ENCODE data around the gene TIE1. TPM values are rescaled to one million over a fixed set of nuclear protein-coding genes. Genes with fewer than 3 reads are reported as not detected.
A peak's percentile ranks its signal among the peaks of the same experiment; 100 is the strongest.

The TIE1 gene
- total and polyA plus RNA-seq, 9 of the 15 experiments (the other 6 are each of a cell fraction or from before 2014, with no cell fraction given) = 0.07 to 0.49 (median 0.14) TPM; not detected in 4

- Histone ChIP-seq H3K4me2 (ENCODE audit: insufficient read depth, low read length) (no peak overlapping the region), H3K36me3 (ENCODE audit: control insufficient read depth, insufficient read depth, low read length) (no peaks in the 10 kb centered on the region), H4K20me1 (replicated peaks; ENCODE audit: control insufficient read depth, insufficient read depth, low read length) (no peaks in the 10 kb centered on the region), H3K9me3 (replicated peaks; ENCODE audit: control insufficient read depth, insufficient read depth, low read depth, low read length) (no peaks in the 10 kb centered on the region), H3K27me3 (ENCODE audit: control insufficient read depth in 2 of 2, insufficient read depth in 2 of 2, low read length in 2 of 2) (peaks cover 27 to 40% of the 10 kb centered on the region in 2 experiments), H3K27ac (ENCODE audit: extremely low read depth, low read depth, low read length) (no peak overlapping the region), H3K9ac (ENCODE audit: insufficient read depth in 1 of 2, low read depth in 2 of 2, low read length in 2 of 2) (no peak overlapping the region), H3K4me3 (no peak overlapping the region), H3K4me1 (replicated peaks in 1 of 2; ENCODE audit: control insufficient read depth in 2 of 2, insufficient read depth in 2 of 2, low read length in 2 of 2) (peaks cover 3 to 5% of the 10 kb centered on the region in 2 experiments; a peak in 2 of 5 replicates), H3K79me2 (ENCODE audit: control insufficient read depth, insufficient read depth, low read length) (no peaks in the 10 kb centered on the region), H2AFZ (ENCODE audit: low read depth, low read length) (no peak overlapping the region), H3K9me1 (ENCODE audit: control insufficient read depth, insufficient read depth, low read length) (no peaks in the 10 kb centered on the region)
- intact Hi-C loops (cut with micrococcal nuclease) (no loop called here), in situ Hi-C loops (cut with MboI) (no loop called here)
- ChIA-PET CTCF (ENCODE audit: low intra/inter-chr PET ratio) (no interaction called here), POLR2A (interaction anchor here (0.7 kb wide), 1 partner anchor 24 kb away, joined by 3 read pairs; no protein-coding TSS in a partner anchor)
- no peak for FAIRE-seq
- WGBS (ENCODE audit: insufficient coverage, low coverage, missing lambda C conversion rate) = 2% methylated on average over 4 of the region's 4 CpGs
- TF ChIP-seq ZNF644 (tag; IDR thresholded peaks at IDR 0.05; ENCODE audit: low read depth) = no peak
- TF ChIP-seq EZH2 (IDR thresholded peaks at IDR 0.05; ENCODE audit: borderline replicate concordance, low read depth, low read length) = 0 out of 2 replicates have a peak, but pooled peaks have one; percentile 47
- no peak for DNase-seq (ENCODE audit: extremely low read depth in 1 of 4, low spot score in 3 of 4)
- no TSS peak for BruUV-seq (replicated peaks)
- ATAC-seq = no peak
Observed at GRCh38 chr1:43265431-43265830, 35.4 kb upstream of the TIE1 start.

GRCh38 chr1:43266881-43267280 is 33.9 kb upstream of the TIE1 start:
- Histone ChIP-seq H3K27me3 (ENCODE audit: control insufficient read depth in 2 of 2, insufficient read depth in 2 of 2, low read length in 2 of 2) (peaks cover 29 to 40% of the 10 kb centered on the region in 2 experiments), H3K4me2 (ENCODE audit: insufficient read depth, low read length) (no peak overlapping the region), H3K36me3 (ENCODE audit: control insufficient read depth, insufficient read depth, low read length) (no peaks in the 10 kb centered on the region), H3K27ac (ENCODE audit: extremely low read depth, low read depth, low read length) (no peak overlapping the region), H3K79me2 (ENCODE audit: control insufficient read depth, insufficient read depth, low read length) (no peaks in the 10 kb centered on the region), H3K9me3 (replicated peaks; ENCODE audit: control insufficient read depth, insufficient read depth, low read depth, low read length) (no peaks in the 10 kb centered on the region), H2AFZ (ENCODE audit: low read depth, low read length) (no peak overlapping the region), H3K9me1 (ENCODE audit: control insufficient read depth, insufficient read depth, low read length) (no peaks in the 10 kb centered on the region), H3K4me3 (no peak overlapping the region), H3K4me1 (replicated peaks in 1 of 2; ENCODE audit: control insufficient read depth in 2 of 2, insufficient read depth in 2 of 2, low read length in 2 of 2) (peaks cover 8 to 9% of the 10 kb centered on the region in 2 experiments; a peak in 3 of 5 replicates), H4K20me1 (replicated peaks; ENCODE audit: control insufficient read depth, insufficient read depth, low read length) (no peaks in the 10 kb centered on the region), H3K9ac (ENCODE audit: insufficient read depth in 1 of 2, low read depth in 2 of 2, low read length in 2 of 2) (no peak overlapping the region)
- no TSS peak for BruUV-seq (replicated peaks)
- DNase-seq (ENCODE audit: extremely low read depth in 1 of 4, low spot score in 3 of 4) (no peak), FAIRE-seq (no peak), ATAC-seq (no peak)
- intact Hi-C loops (cut with micrococcal nuclease) = no loop called here
- in situ Hi-C loops (cut with MboI) = no loop called here
- CTCF ChIA-PET (ENCODE audit: low intra/inter-chr PET ratio) = no interaction called here
- POLR2A ChIA-PET = no interaction called here
- WGBS (ENCODE audit: insufficient coverage, low coverage, missing lambda C conversion rate) = 4% methylated on average over 1 of the region's 1 CpG
- peak; percentile 17 for TF ChIP-seq RBM25 (IDR thresholded peaks at IDR 0.05; ENCODE audit: low read depth, low read length, severe bottlenecking)
- no peak for TF ChIP-seq KAT7 (CRISPR knock-in tag; IDR thresholded peaks at IDR 0.05; ENCODE audit: borderline replicate concordance)
- TF ChIP-seq RNF2 (IDR thresholded peaks at IDR 0.05) = no peak
- TF ChIP-seq ZNF253 (CRISPR knock-in tag; conservative IDR thresholded peaks at IDR 0.05) = no peak
- no peak for TF ChIP-seq SFPQ (IDR thresholded peaks at IDR 0.05; ENCODE audit: low read depth, low read length)
- TF ChIP-seq NR3C1 (CRISPR knock-in tag; IDR thresholded peaks at IDR 0.05) = no peak
- TF ChIP-seq FUS (optimal IDR thresholded peaks at IDR 0.05; ENCODE audit: low read depth, low read length) = no peak
- no peak for TF ChIP-seq HDAC8 (tag; IDR thresholded peaks at IDR 0.05)
- no peak for TF ChIP-seq KAT2B (IDR thresholded peaks at IDR 0.05; ENCODE audit: low read depth, low read length)
- TF ChIP-seq RUNX1 (IDR thresholded peaks at IDR 0.05; ENCODE audit: low read depth) = no peak
- no peak for TF ChIP-seq XRCC5 (IDR thresholded peaks at IDR 0.05; ENCODE audit: low read depth, low read length)
- 0 out of 2 replicates have a peak, but pooled peaks have one; percentile 58 for TF ChIP-seq ZNF3 (CRISPR knock-in tag; IDR thresholded peaks at IDR 0.05)
- TF ChIP-seq L3MBTL2 (IDR thresholded peaks at IDR 0.05) = no peak
- no peak for TF ChIP-seq ZNF778 (CRISPR knock-in tag; IDR thresholded peaks at IDR 0.05)
- 0 out of 2 replicates have a peak, but pooled peaks have one; percentile 9 for TF ChIP-seq BCOR (IDR thresholded peaks at IDR 0.05)
